Ishikawa (cell line): ENCODE data around the gene BIRC6.

Experiments
- CEBPB ChIP-seq: IDR thresholded peaks from 2 replicates; pipeline ENCODE4 v1.6.1; 2012
- CREB1 ChIP-seq: IDR thresholded peaks from 2 replicates; pipeline ENCODE4 v1.6.1; 2012; ENCODE audit warnings: low read depth
- EGR1 ChIP-seq: IDR thresholded peaks from 2 replicates; pipeline ENCODE4 v1.6.1; 2012
- EP300 ChIP-seq: IDR thresholded peaks from 2 replicates; pipeline ENCODE4 v1.6.1; 2012; ENCODE audit warnings: borderline replicate concordance
- FOXM1 ChIP-seq: IDR thresholded peaks from 2 replicates; pipeline ENCODE4 v1.6.1; 2012; ENCODE audit warnings: low read depth, borderline replicate concordance
- NFIC ChIP-seq: IDR thresholded peaks from 2 replicates; pipeline ENCODE4 v1.6.1; 2012
- RAD21 ChIP-seq: IDR thresholded peaks from 2 replicates; pipeline ENCODE4 v1.6.1; 2012; ENCODE audit warnings: low read depth
- TAF1 ChIP-seq: IDR thresholded peaks from 2 replicates; pipeline ENCODE4 v1.6.1; 2012; ENCODE audit warnings: low read depth, mild to moderate bottlenecking
- TCF12 ChIP-seq: IDR thresholded peaks from 2 replicates; pipeline ENCODE4 v1.6.1; 2012; ENCODE audit warnings: low read depth
- TEAD4 ChIP-seq: IDR thresholded peaks from 2 replicates; pipeline ENCODE4 v1.6.1; 2012
- YY1 ChIP-seq: IDR thresholded peaks from 2 replicates; pipeline ENCODE4 v1.6.1; 2012; ENCODE audit warnings: low read depth
- ZBTB7A ChIP-seq: IDR thresholded peaks from 2 replicates; pipeline ENCODE4 v1.6.1; 2012; ENCODE audit warnings: low read depth
- TF ChIP-seq, protein P1 (sequence below): IDR thresholded peaks from 2 replicates; pipeline ENCODE4 v1.6.1; 2012; ENCODE audit warnings: low read depth, mild to moderate bottlenecking
- TF ChIP-seq, protein P2 (sequence below): IDR thresholded peaks from 2 replicates; pipeline ENCODE4 v1.6.1; 2012
- TF ChIP-seq, protein P3 (sequence below): IDR thresholded peaks from 2 replicates; pipeline ENCODE4 v1.6.1; 2012

Gene BIRC6

GRCh38 chr2:32418778-32419177 is 62.0 kb downstream of the BIRC6 start:
- TF ChIP-seq NFIC (no peak), ZBTB7A (no peak), RAD21 (no peak), FOXM1 (no peak)
- TF ChIP-seq, protein P1, sequence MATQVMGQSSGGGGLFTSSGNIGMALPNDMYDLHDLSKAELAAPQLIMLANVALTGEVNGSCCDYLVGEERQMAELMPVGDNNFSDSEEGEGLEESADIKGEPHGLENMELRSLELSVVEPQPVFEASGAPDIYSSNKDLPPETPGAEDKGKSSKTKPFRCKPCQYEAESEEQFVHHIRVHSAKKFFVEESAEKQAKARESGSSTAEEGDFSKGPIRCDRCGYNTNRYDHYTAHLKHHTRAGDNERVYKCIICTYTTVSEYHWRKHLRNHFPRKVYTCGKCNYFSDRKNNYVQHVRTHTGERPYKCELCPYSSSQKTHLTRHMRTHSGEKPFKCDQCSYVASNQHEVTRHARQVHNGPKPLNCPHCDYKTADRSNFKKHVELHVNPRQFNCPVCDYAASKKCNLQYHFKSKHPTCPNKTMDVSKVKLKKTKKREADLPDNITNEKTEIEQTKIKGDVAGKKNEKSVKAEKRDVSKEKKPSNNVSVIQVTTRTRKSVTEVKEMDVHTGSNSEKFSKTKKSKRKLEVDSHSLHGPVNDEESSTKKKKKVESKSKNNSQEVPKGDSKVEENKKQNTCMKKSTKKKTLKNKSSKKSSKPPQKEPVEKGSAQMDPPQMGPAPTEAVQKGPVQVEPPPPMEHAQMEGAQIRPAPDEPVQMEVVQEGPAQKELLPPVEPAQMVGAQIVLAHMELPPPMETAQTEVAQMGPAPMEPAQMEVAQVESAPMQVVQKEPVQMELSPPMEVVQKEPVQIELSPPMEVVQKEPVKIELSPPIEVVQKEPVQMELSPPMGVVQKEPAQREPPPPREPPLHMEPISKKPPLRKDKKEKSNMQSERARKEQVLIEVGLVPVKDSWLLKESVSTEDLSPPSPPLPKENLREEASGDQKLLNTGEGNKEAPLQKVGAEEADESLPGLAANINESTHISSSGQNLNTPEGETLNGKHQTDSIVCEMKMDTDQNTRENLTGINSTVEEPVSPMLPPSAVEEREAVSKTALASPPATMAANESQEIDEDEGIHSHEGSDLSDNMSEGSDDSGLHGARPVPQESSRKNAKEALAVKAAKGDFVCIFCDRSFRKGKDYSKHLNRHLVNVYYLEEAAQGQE: no peak

DNA sequence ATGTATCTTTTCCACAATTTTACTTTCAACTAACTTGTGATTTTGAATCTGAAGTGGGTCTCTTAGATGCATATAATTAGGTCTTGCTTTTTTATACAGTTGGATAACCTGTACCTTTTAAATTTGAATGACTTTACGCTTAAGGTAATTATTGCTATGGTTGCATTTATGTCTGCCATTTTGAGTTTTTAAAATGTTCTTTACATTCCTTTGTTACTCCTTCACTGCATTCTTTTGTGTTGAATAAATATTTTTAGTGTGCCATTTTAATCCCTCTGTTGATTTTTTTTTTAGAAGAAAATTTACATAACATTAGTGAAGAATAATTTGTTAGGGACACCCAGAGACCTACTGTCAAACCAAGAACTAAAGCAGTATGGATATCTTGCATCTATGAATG is 65.3 kb downstream of the BIRC6 start:
- TF ChIP-seq, protein P2, sequence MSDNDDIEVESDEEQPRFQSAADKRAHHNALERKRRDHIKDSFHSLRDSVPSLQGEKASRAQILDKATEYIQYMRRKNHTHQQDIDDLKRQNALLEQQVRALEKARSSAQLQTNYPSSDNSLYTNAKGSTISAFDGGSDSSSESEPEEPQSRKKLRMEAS: no peak
- no peak for TF ChIP-seq EP300
- TF ChIP-seq, protein P3, sequence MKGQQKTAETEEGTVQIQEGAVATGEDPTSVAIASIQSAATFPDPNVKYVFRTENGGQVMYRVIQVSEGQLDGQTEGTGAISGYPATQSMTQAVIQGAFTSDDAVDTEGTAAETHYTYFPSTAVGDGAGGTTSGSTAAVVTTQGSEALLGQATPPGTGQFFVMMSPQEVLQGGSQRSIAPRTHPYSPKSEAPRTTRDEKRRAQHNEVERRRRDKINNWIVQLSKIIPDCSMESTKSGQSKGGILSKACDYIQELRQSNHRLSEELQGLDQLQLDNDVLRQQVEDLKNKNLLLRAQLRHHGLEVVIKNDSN: no peak
- no peak for TF ChIP-seq TEAD4
- no peak for TF ChIP-seq NFIC
- TF ChIP-seq TAF1: no peak
- TF ChIP-seq YY1: no peak
- no peak for TF ChIP-seq CEBPB
- no peak for TF ChIP-seq CREB1
- TF ChIP-seq FOXM1: no peak
- TF ChIP-seq EGR1: no peak
- no peak for TF ChIP-seq RAD21

GRCh38 chr2:32423536-32423935 is 66.7 kb downstream of the BIRC6 start:
- TF ChIP-seq TCF12 (no peak), YY1 (no peak), EGR1 (no peak), TAF1 (no peak), NFIC (no peak), CEBPB (no peak), CREB1 (no peak), TEAD4 (no peak), RAD21 (no peak), ZBTB7A (no peak), EP300 (no peak), FOXM1 (no peak)
- TF ChIP-seq, protein P1: no peak
- TF ChIP-seq, protein P2: no peak
- TF ChIP-seq, protein P3: no peak

DNA sequence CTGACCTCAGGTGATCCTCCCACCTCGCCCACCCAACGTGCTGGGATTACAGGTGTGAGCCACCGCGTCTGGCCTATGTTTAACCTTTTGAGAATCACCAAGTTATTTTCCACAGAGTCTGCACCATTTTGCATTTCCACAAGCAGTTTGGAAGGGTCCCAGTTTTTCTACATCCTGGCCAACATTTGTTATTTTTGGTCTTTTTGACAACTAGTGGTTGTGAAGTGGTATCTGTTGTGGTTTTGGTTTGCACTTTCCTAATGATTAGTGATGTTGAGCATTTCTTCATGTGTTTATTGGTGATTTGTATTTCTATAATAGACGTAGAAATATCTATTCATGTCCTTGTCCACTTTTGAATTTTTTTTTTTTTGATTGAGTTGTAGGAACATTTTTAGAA is 67.9 kb downstream of the BIRC6 start:
- no peak for TF ChIP-seq YY1
- TF ChIP-seq RAD21: no peak
- TF ChIP-seq CEBPB: no peak
- no peak for TF ChIP-seq ZBTB7A
- TF ChIP-seq, protein P3: no peak
- TF ChIP-seq NFIC: no peak
- TF ChIP-seq TAF1: no peak
- no peak for TF ChIP-seq FOXM1
- TF ChIP-seq, protein P2: no peak
- no peak for TF ChIP-seq EP300

DNA sequence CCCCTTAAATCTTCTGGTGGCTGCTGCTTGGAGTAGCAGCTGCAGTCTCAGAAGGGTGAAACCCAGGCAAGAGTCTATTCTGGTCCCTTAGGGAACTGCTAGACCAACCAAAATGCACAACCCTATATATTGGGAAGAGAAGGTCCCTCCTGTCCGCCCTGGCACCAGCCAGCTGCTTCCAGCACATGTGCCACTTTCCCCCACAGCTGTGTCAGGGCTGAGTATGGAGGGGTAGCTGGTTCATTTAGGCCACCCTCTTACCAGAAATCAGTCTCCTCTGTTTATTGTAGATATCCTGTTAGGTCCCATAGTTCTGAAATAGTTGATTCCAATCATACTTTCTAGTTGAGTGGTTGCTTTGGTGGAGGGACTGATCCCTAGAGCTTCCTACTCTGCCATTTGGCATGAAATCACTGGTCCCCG is 68.9 kb downstream of the BIRC6 start:
- TF ChIP-seq, protein P2: no peak
- no peak for TF ChIP-seq NFIC
- TF ChIP-seq EGR1: no peak
- no peak for TF ChIP-seq FOXM1
- TF ChIP-seq YY1: no peak
- TF ChIP-seq EP300: no peak
- no peak for TF ChIP-seq CREB1
- no peak for TF ChIP-seq TAF1
- no peak for TF ChIP-seq RAD21
- TF ChIP-seq ZBTB7A: no peak
- TF ChIP-seq TCF12: no peak
- TF ChIP-seq, protein P3: no peak
- TF ChIP-seq TEAD4: no peak
- TF ChIP-seq, protein P1: no peak
